ENCODE data around the gene MST1R.

- TF ChIP-seq POLR2A (IDR thresholded peaks at IDR 0.05) (no peak), CTCF (IDR thresholded peaks at IDR 0.05) (no peak)
Measured at GRCh38 chr3:49886922-49887265, 16.8 kb downstream of the MST1R start.

Measured in right lobe of liver (tissue), 4 donors.